GM06990 (cell line): ENCODE measurements around the gene THADA.
"Not testable (repeated sequence)": the region's sequence is repeated elsewhere in the genome, so short reads cannot be mapped to it uniquely, and the experiment has no call there.

Experiments used
- DNase-seq: peaks from one replicate; pipeline ENCODE4 v3.0.0-alpha.2; 2011; ENCODE audit not compliant: insufficient read length; ENCODE audit errors: extremely low read depth
- H3K27me3 ChIP-seq: replicated peaks from 2 replicates; pipeline ENCODE4 v1.6.0; 2011; ENCODE audit warnings: low read length; ENCODE audit not compliant: control insufficient read depth, insufficient read depth
- H3K36me3 ChIP-seq: 2 replicates; pipeline ENCODE4 v1.5.1; 2011; ENCODE audit warnings: low read length; ENCODE audit not compliant: control insufficient read depth, insufficient read depth
- H3K4me3 ChIP-seq: replicated peaks from 2 replicates; pipeline ENCODE4 v1.5.1; 2011; ENCODE audit warnings: low read depth, mild to moderate bottlenecking, control low read depth, low read length
- CTCF ChIP-seq: IDR thresholded peaks from 2 replicates; pipeline ENCODE4 v1.5.1; 2011; ENCODE audit warnings: low read length, control low read depth, mild to moderate bottlenecking, inconsistent platforms; ENCODE audit not compliant: insufficient read depth, poor library complexity, severe bottlenecking

Gene THADA

GRCh38 chr2:43302961-43303494, 292.8 kb downstream of the THADA start:
- no peaks in the 10 kb centered on the region for H3K36me3 ChIP-seq
- DNase-seq = no peak
- H3K4me3 ChIP-seq = no peak overlapping the region

DNA sequence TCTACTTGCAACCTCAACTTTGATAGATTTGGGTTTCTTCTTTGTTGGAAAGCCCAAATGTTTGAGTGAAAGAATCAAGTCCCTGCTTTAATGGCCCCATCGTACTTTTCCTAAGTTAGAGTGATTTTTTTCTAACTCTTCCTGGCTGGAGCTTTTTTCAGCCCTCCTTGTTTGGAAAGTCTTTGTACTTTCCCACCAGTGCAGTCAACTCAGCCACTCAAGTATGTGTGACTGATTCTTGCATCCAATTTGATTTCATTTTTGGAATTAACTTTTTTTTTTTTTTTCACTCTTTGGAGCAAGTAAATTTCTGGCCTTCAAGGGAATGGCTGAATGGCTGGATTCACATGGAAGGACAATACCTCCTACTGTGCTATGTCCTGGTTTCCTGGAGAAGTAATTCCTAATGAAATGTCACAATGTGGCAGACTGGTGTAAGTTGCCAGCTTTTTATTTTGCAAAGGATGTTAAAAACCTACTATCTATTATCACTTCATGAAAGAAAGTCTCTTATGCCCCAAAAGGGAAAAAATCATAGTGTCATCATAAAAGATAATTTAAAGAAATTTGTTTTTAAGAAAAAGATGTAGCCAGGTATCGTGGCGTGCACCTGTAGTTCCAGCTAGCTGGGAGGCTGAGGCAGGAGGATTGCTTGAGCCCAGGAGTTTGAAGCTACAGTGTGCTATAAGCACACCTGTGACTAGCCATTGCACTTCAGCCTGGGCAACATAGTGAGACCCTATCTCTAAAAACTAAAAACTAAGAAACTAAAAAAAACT, 293.5 kb downstream of the THADA start:
- no peak overlapping the region for H3K4me3 ChIP-seq
- no peaks in the 10 kb centered on the region for H3K27me3 ChIP-seq
- no peak for DNase-seq
- H3K36me3 ChIP-seq = no peaks in the 10 kb centered on the region
- no peak for TF ChIP-seq CTCF

More at GRCh38 chr2:43302961-43303494, 292.8 kb downstream of the THADA start:
- TF ChIP-seq CTCF = no peak
- H3K27me3 ChIP-seq = no peaks in the 10 kb centered on the region

- H3K4me3 ChIP-seq = no peak overlapping the region
- no peak for TF ChIP-seq CTCF
- H3K27me3 ChIP-seq = no peaks in the 10 kb centered on the region
- H3K36me3 ChIP-seq = no peaks in the 10 kb centered on the region
- no peak for DNase-seq
Observed at GRCh38 chr2:43300781-43301583, 294.9 kb downstream of the THADA start.

- Histone ChIP-seq H3K27me3 (no peaks in the 10 kb centered on the region), H3K36me3 (no peaks in the 10 kb centered on the region), H3K4me3 (no peak overlapping the region)
- DNase-seq = no peak
- TF ChIP-seq CTCF = no peak
Observed at GRCh38 chr2:43300222-43300621, 295.6 kb downstream of the THADA start.

- Histone ChIP-seq H3K36me3 (no peaks in the 10 kb centered on the region), H3K4me3 (no peak overlapping the region), H3K27me3 (no peaks in the 10 kb centered on the region)
- DNase-seq = no peak
- no peak for TF ChIP-seq CTCF
Observed at GRCh38 chr2:43298500-43298899, 297.3 kb downstream of the THADA start.

DNA sequence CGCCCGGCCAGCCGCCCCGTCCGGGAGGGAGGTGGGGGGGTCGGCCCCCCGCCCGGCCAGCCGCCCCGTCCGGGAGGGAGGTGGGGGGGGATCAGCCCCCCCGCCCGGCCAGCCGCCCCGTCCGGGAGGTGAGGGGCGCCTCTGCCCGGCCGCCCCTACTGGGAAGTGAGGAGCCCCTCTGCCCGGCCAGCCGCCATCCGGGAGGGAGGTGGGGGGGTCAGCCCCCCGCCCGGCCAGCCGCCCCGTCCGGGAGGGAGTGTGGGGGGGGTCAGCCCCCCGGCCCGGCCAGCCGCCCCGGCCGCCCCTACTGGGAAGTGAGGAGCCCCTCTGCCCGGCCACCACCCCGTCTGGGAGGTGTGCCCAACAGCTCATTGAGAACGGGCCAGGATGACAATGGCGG, 298.1 kb downstream of the THADA start:
- not testable (repeated sequence) for H3K27me3 ChIP-seq, DNase-seq, H3K36me3 ChIP-seq, H3K4me3 ChIP-seq
